SK-N-MC (cell line): ENCODE measurements around the gene ASCC1.

Experiments used
- DNase-seq: peaks from one replicate; pipeline ENCODE4 v3.0.0-alpha.2; 2011; ENCODE audit warnings: low read depth, low spot score
- H3K27ac ChIP-seq: fragments of 200-600 bp; sonication (generic); 2 replicates; pipeline ENCODE4 v1.5.1; 2016; ENCODE audit warnings: mixed run types
- H3K36me3 ChIP-seq: fragments of 200-600 bp; sonication (generic); 2 replicates; pipeline ENCODE4 v1.6.1; 2017; ENCODE audit warnings: antibody characterized with exemption, low read length, mixed read lengths; ENCODE audit not compliant: insufficient read depth
- H3K4me3 ChIP-seq: fragments of 200-600 bp; sonication (generic); 2 replicates; pipeline ENCODE4 v1.5.1; 2016
- H3K9ac ChIP-seq: fragments of 200-600 bp; sonication (generic); 2 replicates; pipeline ENCODE4 v1.8.0; 2017; ENCODE audit warnings: mixed run types, mixed read lengths; ENCODE audit not compliant: insufficient read length
- H3K9me3 ChIP-seq: fragments of 200-600 bp; sonication (generic); 2 replicates; pipeline ENCODE4 v1.6.1; 2017; ENCODE audit warnings: low read depth, mild to moderate bottlenecking, antibody characterized with exemption, low read length, moderate library complexity, mixed read lengths
- EZH2 ChIP-seq: fragments of 200-600 bp; sonication (generic); IDR thresholded peaks from one replicate; pipeline ENCODE4 v1.6.1; 2017; ENCODE audit warnings: antibody characterized with exemption
- FOXP2 ChIP-seq: optimal IDR thresholded peaks from 2 replicates; pipeline ENCODE3; 2011; ENCODE audit warnings: mild to moderate bottlenecking, moderate library complexity; ENCODE audit not compliant: insufficient read depth; ENCODE audit errors: extremely low read length, control extremely low read depth
- POLR2AphosphoS5 ChIP-seq: IDR thresholded peaks from 2 replicates; pipeline ENCODE4 v1.6.1; 2012; ENCODE audit warnings: mild to moderate bottlenecking, low read depth, low read length, borderline replicate concordance

Gene ASCC1

GRCh38 chr10:72083790-72084459 lies 132.2 kb downstream of the ASCC1 start:
- TF ChIP-seq FOXP2, result no peak
- no peak for TF ChIP-seq POLR2AphosphoS5
- TF ChIP-seq EZH2, result no peak
- Histone ChIP-seq H3K4me3 (no peak overlapping the region), H3K36me3 (no peaks in the 10 kb centered on the region), H3K9me3 (no peaks in the 10 kb centered on the region), H3K9ac (no peak overlapping the region), H3K27ac (no peak overlapping the region)
- no peak for DNase-seq

GRCh38 chr10:72082856-72083789 lies 133.0 kb downstream of the ASCC1 start:
- no peak for DNase-seq
- no peak for TF ChIP-seq EZH2
- no peak for TF ChIP-seq POLR2AphosphoS5
- no peak overlapping the region for H3K9ac ChIP-seq
- H3K36me3 ChIP-seq, result no peaks in the 10 kb centered on the region
- no peaks in the 10 kb centered on the region for H3K9me3 ChIP-seq
- no peak overlapping the region for H3K4me3 ChIP-seq
- no peak overlapping the region for H3K27ac ChIP-seq

- no peak overlapping the region for H3K27ac ChIP-seq
- no peaks in the 10 kb centered on the region for H3K9me3 ChIP-seq
- TF ChIP-seq FOXP2 (no peak), POLR2AphosphoS5 (no peak), EZH2 (no peak)
- H3K9ac ChIP-seq, result no peak overlapping the region
- no peak overlapping the region for H3K4me3 ChIP-seq
- no peak for DNase-seq
- no peaks in the 10 kb centered on the region for H3K36me3 ChIP-seq
These were observed 134.1 kb downstream of the ASCC1 start for GRCh38 chr10:72081772-72082590.

- H3K36me3 ChIP-seq, result no peaks in the 10 kb centered on the region
These were observed 134.9 kb downstream of the ASCC1 start for GRCh38 chr10:72081210-72081609.

GRCh38 chr10:72080042-72080975 lies 135.8 kb downstream of the ASCC1 start:
- DNase-seq, result no peak
- Histone ChIP-seq H3K36me3 (no peaks in the 10 kb centered on the region), H3K9me3 (no peaks in the 10 kb centered on the region), H3K9ac (no peak overlapping the region), H3K4me3 (no peak overlapping the region), H3K27ac (no peak overlapping the region)
- no peak for TF ChIP-seq POLR2AphosphoS5
- TF ChIP-seq EZH2, result no peak
- no peak for TF ChIP-seq FOXP2

More at GRCh38 chr10:72081210-72081609, 134.9 kb downstream of the ASCC1 start:
- Histone ChIP-seq H3K9ac (no peak overlapping the region), H3K27ac (no peak overlapping the region), H3K4me3 (no peak overlapping the region), H3K9me3 (no peaks in the 10 kb centered on the region)
- no peak for DNase-seq
- TF ChIP-seq EZH2, result no peak
- TF ChIP-seq POLR2AphosphoS5, result no peak
- no peak for TF ChIP-seq FOXP2

GRCh38 chr10:72079356-72079755 lies 136.7 kb downstream of the ASCC1 start:
- no peak overlapping the region for H3K27ac ChIP-seq
- no peaks in the 10 kb centered on the region for H3K9me3 ChIP-seq
- no peaks in the 10 kb centered on the region for H3K36me3 ChIP-seq
- H3K4me3 ChIP-seq, result no peak overlapping the region
- no peak for DNase-seq
- no peak overlapping the region for H3K9ac ChIP-seq
- no peak for TF ChIP-seq POLR2AphosphoS5
- no peak for TF ChIP-seq EZH2

- H3K27ac ChIP-seq, result no peak overlapping the region
- no peak for TF ChIP-seq POLR2AphosphoS5
- TF ChIP-seq EZH2, result no peak
- no peak for TF ChIP-seq FOXP2
- no peak overlapping the region for H3K4me3 ChIP-seq
- DNase-seq, result no peak
- no peaks in the 10 kb centered on the region for H3K9me3 ChIP-seq
- H3K9ac ChIP-seq, result no peak overlapping the region
- H3K36me3 ChIP-seq, result no peaks in the 10 kb centered on the region
These were observed 138.6 kb downstream of the ASCC1 start for GRCh38 chr10:72077275-72077990.
